H54 (cell line): ENCODE measurements around the gene PHOSPHO1.
"Not testable (repeated sequence)": the region's sequence is repeated elsewhere in the genome, so short reads cannot be mapped to it uniquely, and the experiment has no call there.

Source experiments
- DNase-seq: peaks from one replicate; pipeline ENCODE4 v3.0.0; 2011; ENCODE audit warnings: low spot score, mixed read lengths; ENCODE audit not compliant: insufficient read length
- FAIRE-seq: peaks from 3 replicates; lab custom pipeline; 2011; peaks lifted over from hg19 to GRCh38; lab: Jason Lieb, UNC
- POLR2A ChIP-seq: IDR thresholded peaks from 2 replicates; pipeline ENCODE4 v1.6.1; 2011; ENCODE audit warnings: low read depth, mild to moderate bottlenecking, low read length

Gene PHOSPHO1

GRCh38 chr17:49183341-49183740, 47.2 kb downstream of the PHOSPHO1 start:
- TF ChIP-seq POLR2A = no peak
- FAIRE-seq (no peak), DNase-seq (no peak)

GRCh38 chr17:49180998-49181635, 49.5 kb downstream of the PHOSPHO1 start:
- no peak for DNase-seq
- no peak for FAIRE-seq
- no peak for TF ChIP-seq POLR2A

- DNase-seq (peak; percentile 60), FAIRE-seq (no peak)
- no peak for TF ChIP-seq POLR2A
Measured at GRCh38 chr17:49180303-49180702, 50.3 kb downstream of the PHOSPHO1 start.

- not testable (repeated sequence) for FAIRE-seq, DNase-seq
Measured at GRCh38 chr17:49175978-49176377, 54.6 kb downstream of the PHOSPHO1 start.
